ENCODE results near the gene MT3. TPM values are rescaled to one million over a fixed set of nuclear protein-coding genes. Genes with fewer than 3 reads are reported as not detected.

Gene MT3
- polyA plus RNA-seq, 4 donors = 0.73 to 1.4 (median 1.0) TPM; not detected in 1

DNA sequence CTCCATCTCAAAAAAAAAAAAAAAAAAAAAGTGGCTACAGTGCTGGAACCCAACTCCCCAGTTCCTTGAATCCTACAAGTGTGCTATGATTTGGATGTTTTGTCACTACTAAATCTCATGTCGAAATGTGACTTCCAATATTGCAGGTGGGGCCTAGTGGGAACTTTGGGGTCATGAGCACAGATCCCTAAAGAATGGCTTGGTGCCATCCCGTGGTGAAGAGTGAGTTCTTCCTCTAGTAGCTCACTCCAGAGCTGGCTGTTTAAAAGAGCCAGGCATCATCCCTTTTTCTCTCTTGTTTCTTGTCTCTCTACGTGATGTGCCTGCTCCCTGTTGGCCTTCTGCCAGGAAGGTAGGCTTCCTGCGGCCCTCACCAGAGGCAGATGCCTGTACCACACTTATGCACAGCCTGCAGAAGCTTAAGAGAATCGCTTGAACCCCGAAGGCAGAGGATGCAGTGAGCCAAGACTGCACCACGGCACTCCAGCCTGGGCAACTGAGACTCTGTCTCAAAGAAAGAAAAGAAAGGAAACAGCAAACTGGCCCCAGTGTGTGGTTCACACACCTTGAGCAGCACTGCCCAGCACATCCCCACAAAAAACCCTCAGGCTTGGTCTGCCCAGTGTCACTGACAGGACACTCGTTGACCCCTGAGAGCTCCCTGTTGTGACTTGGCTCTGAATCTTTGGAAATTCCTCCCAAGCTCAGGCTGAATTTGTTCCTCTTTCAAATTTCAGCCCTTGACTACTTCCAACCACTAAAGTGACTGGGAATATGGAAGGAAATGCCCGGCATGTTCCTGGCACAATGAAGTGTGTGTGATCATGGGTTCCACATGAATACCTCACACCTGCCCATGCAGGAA, 39.4 kb downstream of the MT3 start:
- DNase-seq (ENCODE audit: low read depth in 4 of 4, low spot score in 3 of 4) = no peak

DNA sequence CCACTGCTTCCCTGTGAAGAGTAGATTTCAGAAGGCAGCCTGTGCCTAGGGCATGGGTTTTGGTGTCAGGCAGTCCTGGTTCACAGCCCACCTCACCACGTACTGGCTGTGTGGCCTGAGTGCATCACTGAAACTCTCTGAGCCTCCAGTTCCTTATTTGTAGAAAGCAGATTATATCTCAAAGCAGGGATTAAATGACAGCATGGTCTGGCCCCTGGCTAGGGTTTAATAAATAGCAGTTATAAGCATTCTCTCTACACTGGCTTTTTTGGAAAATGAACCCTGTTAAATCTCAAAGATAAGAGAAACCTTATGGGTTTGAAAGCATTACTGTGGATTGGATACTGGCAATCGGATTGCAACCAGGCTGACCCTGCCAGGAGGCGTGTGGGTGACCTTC, 40.2 kb downstream of the MT3 start:
- no peak for DNase-seq (ENCODE audit: low read depth in 4 of 4, low spot score in 3 of 4)

DNA sequence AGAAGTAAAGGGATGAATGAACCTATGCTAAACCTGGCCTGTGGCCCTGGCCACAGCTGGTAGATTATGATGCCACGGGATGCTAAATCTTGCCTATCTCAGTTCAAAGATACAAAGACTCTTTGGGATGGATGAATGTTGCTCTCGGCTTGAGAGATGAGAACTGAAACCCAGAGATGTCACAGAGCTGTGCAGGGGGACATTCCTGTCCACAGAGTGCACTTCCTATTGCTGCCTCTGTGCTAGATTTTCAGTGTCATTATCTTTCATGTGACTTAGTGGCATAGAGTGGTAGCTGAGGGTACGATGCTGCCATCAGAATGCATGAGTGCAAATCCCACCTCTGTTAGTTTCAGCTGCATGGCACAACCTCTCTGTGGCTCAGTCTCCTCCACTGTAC, 40.8 kb downstream of the MT3 start:
- no peak for DNase-seq (ENCODE audit: low read depth in 4 of 4, low spot score in 3 of 4)

DNA sequence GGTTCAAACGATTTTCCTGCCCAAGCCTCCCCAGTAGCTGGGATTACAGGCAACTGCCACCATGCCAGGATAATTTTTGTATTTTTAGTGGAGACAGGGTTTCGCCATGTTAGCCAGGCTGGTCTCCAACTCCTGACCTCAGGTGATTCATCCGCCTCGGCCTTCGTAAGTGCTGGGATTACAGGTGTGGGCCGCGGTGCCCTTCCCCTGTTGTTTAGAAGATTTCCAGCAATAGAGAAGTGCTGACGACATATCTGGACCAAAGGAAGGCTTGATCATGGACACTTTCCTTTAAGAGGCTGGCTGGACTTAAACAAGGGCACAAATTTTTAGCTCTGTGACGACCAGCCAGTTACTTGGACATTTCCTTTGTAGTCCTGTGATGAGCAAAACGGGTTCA, 41.9 kb downstream of the MT3 start:
- no peak for DNase-seq (ENCODE audit: low read depth in 4 of 4, low spot score in 3 of 4)

DNA sequence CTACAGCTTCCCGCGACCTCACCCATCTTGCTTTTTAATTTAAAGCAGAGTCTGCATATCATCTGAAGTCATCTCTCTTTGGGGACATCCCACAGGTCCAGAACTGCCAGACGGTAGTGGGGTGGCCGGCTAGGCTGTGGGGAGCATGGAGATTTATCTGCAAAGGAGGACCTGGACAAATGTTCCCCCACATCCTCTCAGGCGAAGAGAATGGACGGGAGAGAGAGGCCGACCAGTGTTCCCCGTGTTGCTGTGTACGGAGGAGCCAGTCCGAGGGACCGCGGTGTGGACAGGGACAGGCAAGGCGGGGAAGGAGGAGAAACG, 42.5 kb downstream of the MT3 start:
- no peak for DNase-seq (ENCODE audit: low read depth in 4 of 4, low spot score in 3 of 4)

DNA sequence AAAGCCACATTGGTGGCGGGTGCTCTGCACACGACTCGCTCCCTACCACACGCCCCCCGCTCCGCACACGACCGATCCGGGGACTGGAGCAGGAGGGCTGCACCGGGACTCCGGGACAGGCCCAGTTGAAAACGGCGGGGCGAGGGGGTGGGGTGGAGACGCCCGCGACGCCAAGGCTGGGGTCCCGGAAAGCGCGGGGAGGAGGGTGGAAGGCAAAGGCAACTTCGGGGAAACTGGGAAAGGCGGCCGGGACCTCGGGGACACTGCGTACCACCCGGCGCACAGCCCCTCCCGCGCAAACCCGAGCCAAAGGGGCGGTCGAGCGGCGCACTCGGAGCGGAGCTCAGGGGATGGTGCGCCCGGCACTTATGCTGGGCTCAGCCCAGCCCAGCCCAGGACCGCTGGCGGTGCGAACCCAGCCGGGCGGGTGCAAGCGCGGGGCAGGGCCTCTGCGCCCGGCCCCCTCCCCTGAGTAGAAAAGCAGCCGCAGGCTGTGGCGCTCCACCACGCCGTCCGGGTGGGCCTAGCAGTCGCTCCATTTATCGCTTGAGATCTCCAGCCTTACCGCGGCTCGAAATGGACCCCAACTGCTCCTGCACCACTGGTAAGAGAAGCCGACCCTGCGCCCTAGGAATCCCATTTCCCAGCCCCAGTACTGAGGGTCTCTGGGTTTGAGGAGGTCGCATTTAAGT, 43.0 kb downstream of the MT3 start, which contains the start of gene MT1M:
Gene MT1M (plus strand): TSS at position 504 of the 692 bp plus-strand sequence. CDS start 73 bp downstream, at position 577.
- DNase-seq (ENCODE audit: low read depth in 4 of 4, low spot score in 3 of 4) = no peak

DNA sequence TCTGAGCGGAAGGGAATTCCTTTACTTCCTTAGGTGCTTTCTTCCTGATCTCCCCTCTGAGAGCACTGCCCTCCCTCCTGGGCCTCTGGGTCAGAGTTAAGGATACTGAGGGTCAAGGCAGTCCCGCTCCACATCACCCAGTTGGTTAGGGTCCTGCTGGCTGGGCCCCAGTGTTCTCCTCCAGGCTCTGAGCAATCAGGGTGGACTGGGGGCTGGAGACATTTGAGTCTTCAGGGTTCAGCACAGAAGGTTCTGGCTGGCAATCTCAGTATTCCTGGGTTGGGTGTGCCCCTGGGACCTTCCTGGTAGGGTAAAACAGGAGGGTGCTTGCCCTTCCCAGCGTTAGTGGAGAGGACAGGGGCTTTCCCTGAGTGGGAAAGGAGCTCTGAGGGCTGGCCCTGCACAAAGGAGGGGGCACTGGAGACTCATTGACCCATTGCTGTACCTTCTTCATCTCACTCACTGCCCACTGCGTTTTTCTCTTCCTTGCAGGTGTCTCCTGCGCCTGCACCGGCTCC, 43.6 kb downstream of the MT3 start:
- DNase-seq (ENCODE audit: low read depth in 4 of 4, low spot score in 3 of 4) = no peak

DNA sequence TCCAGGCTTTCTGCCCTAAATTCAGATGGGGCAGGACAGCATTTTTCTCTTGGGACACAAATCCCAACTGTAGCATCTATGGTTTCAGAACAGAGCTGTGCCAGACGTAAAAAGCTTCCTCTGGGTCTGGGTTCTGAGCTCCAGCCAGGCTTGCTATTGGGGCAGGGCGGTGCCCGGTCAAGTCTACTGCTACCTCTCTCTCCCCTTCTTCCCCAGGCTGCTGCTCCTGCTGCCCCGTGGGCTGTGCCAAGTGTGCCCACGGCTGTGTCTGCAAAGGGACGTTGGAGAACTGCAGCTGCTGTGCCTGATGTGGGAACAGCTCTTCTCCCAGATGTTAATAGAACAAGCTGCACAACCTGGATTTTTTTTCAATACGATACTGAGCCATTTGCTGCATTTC, 44.2 kb downstream of the MT3 start:
- DNase-seq (ENCODE audit: low read depth in 4 of 4, low spot score in 3 of 4) = no peak

DNA sequence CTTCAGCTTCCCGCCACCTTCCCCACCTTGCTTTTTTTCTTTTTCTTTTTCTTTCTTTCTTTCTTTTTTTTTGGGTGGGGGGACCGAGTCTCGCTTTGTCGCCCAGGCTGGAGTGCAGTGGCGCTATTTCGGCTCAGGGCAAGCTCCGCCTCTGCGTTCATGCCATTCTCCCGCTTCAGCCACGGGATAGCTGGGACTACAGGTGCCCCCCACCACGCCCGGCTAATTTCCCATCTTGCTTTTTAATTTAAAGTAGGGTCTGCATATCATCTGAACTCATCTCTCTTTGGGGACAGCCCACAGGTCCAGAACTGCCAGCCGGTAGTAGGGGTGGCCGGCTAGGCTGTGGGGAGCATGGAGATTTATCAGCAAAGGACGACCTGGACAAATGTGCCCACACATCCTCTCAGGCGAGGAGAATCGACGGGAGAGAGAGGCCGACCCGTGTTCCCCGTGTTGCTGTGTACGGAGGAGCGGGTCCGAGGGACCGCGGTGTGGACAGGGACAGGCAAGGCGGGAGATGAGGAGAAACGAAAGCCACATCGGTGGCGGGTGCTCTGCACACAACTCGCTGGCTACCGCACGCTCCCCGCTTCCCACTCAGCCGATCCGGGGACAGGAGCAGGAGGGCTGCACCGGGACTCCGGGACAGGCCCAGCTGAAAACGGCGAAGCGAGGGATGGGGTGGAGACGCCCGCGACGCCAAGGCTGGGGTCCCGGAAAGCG, 45.5 kb downstream of the MT3 start:
- DNase-seq (ENCODE audit: low read depth in 4 of 4, low spot score in 3 of 4) = no peak

DNA sequence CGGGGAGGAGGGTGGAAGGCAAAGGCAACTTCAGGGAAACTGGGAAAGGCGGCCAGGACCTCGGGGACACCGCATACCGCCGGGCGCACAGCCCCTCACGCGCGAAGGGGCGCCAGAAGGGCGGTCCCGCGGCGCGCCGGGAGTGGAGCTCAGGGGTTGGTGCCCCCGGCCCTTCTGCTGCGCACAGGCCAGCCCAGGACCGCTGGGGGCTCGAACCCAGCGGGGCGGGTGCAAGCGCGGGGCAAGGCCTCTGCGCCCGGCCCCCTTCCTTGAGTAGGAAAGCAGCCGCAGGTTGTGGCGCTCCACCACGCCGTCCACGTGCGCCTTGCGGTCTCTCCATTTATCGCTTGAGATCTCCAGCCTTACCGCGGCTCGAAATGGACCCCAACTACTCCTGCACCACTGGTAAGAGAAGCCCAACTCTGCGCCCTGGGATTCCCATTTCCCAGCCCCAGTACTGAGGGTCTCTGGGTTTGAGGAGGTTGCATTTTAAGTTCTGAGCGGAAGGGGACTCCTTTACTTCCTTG, 46.2 kb downstream of the MT3 start:
- DNase-seq (ENCODE audit: low read depth in 4 of 4, low spot score in 3 of 4) = no peak

DNA sequence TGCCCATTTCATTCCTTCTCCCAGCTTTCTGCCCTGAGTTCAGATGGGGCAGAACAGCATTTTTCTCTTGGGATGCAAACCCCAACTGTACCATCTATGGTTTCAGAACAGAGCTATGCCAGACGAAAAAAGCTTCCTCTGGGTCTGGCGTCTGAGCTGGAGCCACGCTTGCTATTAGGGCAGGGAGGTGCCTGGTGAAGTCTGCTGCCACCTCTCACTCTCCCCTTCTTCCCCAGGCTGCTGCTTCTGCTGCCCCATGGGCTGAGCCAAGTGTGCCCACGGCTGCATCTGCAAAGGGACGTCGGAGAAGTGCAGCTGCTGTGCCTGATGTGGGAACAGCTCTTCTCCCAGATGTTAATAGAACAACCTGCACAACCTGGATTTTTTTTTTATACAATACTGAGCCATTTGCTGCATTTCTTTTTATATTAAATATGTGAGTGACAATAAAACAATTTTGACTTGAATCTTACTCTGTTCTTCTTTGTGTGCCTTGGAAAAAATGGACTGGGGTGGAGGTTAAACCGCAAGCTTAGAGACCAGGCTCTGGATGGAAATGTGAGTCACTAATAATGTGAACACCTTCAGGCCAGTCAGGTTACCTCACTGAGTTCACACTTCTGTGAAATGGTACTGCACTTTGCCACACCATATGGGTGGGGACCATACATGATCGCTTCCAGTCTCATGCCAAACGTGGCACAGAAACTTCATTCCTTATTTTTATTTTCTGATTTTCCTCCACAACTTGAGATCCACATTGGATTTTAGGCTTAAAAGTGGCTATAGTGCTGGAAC, 47.5 kb downstream of the MT3 start:
- DNase-seq (ENCODE audit: low read depth in 4 of 4, low spot score in 3 of 4) = no peak

DNA sequence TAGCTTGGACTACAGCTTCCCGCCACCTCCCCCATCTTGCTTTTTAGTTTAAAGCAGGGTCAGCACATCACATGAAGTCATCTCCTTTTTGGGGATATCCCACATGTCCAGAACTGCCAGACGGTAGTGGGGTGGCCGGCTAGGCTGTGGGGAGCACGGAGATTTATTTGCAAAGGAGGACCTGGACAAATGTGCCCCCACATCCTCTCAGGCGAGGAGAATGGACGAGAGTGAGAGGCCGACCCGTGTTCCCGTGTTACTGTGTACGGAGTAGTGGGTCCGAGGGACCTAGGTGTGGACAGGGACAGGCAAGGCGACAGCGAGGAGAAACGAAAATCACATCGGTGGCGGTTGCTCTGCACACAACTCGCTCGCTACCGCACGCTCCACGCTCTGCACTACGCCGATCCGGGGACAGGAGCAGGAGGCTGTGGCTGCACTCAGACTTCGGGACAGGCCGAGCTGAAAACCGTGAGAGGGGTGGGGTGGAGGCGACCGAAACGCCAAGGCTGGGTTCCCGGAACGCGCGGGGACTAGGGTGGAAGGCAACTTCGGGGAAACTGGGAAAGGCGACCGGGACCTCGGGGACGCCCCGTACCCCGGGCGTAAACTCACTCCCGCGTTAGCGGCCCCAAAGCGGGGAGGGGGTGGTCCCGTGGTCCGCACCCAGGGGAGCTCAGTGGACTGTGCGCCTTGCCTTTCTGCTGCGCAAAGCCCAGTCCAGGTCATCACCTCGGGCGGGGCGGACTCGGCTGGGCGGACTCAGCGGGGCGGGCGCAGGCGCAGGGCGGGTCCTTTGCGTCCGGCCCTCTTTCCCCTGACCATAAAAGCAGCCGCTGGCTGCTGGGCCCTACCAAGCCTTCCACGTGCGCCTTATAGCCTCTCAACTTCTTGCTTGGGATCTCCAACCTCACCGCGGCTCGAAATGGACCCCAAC, 48.8 kb downstream of the MT3 start, which contains the start of gene MT1A:
Gene MT1A (plus strand): TSS at position 853 of the 937 bp plus-strand sequence. CDS start 73 bp downstream, at position 926.
- DNase-seq (ENCODE audit: low read depth in 4 of 4, low spot score in 3 of 4) = no peak

DNA sequence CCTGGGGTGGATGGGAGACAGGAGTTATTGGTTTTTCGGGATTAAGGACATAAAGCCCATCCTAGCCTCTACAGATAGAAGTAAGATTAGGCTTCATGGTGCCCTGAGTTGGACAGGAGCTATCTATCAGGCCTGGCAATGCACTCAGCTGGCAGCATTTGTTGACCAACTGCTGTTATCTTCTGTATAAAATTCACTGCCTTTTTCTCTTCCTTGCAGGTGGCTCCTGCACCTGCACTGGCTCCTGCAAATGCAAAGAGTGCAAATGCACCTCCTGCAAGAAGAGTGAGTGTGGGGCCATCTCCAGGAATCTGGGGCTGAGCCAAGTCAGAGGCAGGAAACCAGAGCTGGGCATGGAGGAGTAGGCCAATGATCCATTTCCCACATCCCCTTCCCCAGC, 49.7 kb downstream of the MT3 start:
- no peak for DNase-seq (ENCODE audit: low read depth in 4 of 4, low spot score in 3 of 4)

DNA sequence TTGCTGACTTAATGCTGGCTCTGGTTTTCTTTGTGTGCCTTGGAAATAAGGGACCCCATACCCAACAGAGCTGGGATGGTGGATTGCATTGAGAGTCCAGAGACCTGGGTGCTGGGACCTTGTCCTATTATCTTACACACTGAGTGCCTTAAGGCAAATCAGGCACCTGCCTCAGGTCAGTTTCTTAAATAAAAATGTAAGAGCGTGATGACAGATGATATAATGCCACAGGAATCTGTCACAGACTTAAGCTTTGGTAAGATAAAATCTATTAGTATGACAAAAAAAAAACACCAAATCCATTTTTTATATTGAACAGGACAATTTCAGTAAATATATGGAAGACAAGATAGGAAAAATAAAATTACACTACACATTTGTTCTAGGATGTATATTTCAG, 50.7 kb downstream of the MT3 start:
- DNase-seq (ENCODE audit: low read depth in 4 of 4, low spot score in 3 of 4) = no peak

Other genes starting within 250 kb of the MT3 start
- 100 to 1,000 TPM in 3 of 4 donors, 10 to 100 TPM in 1; 96.4 to 143 (median 124) TPM for gene AMFR, start 164.0 kb upstream of the MT3 start, polyA plus RNA-seq (ENCODE audit: insufficient read length in 4 of 4)
- 100 to 1,000 TPM; 119 to 154 (median 128) TPM for gene NUDT21, start 138.2 kb upstream of the MT3 start, polyA plus RNA-seq (ENCODE audit: insufficient read length in 4 of 4)
- gene OGFOD1, start 138.0 kb upstream of the MT3 start, polyA plus RNA-seq (ENCODE audit: insufficient read length in 4 of 4) = 10 to 100 TPM; 37.2 to 41.3 (median 38.9) TPM
- 100 to 1,000 TPM in 2 of 4 donors, 10 to 100 TPM in 2; 73.8 to 109 (median 93.8) TPM for gene BBS2, start 69.5 kb upstream of the MT3 start, polyA plus RNA-seq (ENCODE audit: insufficient read length in 4 of 4)
- not detected for gene MT4, start 24.5 kb upstream of the MT3 start, polyA plus RNA-seq (ENCODE audit: insufficient read length in 4 of 4)
- 10 to 100 TPM; 19.5 to 27.5 (median 23.6) TPM for gene MT2A, start 19.1 kb downstream of the MT3 start, polyA plus RNA-seq (ENCODE audit: insufficient read length in 4 of 4)
- 10 to 100 TPM; 20.0 to 50.1 (median 24.8) TPM for gene MT1E, start 36.3 kb downstream of the MT3 start, polyA plus RNA-seq (ENCODE audit: insufficient read length in 4 of 4)
- gene MT1M, start 43.1 kb downstream of the MT3 start, polyA plus RNA-seq (ENCODE audit: insufficient read length in 4 of 4) = 1 to 10 TPM in 1 of 4 donors, under 1 TPM in 2, not detected in 1; 0.27 to 1.1 (median 0.32) TPM
- gene MT1A, start 49.1 kb downstream of the MT3 start, polyA plus RNA-seq (ENCODE audit: insufficient read length in 4 of 4) = not detected
- gene MT1B, start 62.4 kb downstream of the MT3 start, polyA plus RNA-seq (ENCODE audit: insufficient read length in 4 of 4) = under 1 TPM in 1 of 4 donors, not detected in 3; 0.59 TPM
- gene MT1F, start 68.4 kb downstream of the MT3 start, polyA plus RNA-seq (ENCODE audit: insufficient read length in 4 of 4) = 10 to 100 TPM in 3 of 4 donors, 1 to 10 TPM in 1; 4.9 to 73.8 (median 49.8) TPM
- gene MT1G, start 78.5 kb downstream of the MT3 start, polyA plus RNA-seq (ENCODE audit: insufficient read length in 4 of 4) = 100 to 1,000 TPM in 1 of 4 donors, 10 to 100 TPM in 3; 16.9 to 173 (median 36.0) TPM
- 10 to 100 TPM in 2 of 4 donors, 1 to 10 TPM in 2; 4.4 to 57.8 (median 10.6) TPM for gene MT1H, start 80.3 kb downstream of the MT3 start, polyA plus RNA-seq (ENCODE audit: insufficient read length in 4 of 4)
- 10 to 100 TPM; 16.7 to 48.4 (median 22.0) TPM for gene MT1X, start 92.9 kb downstream of the MT3 start, polyA plus RNA-seq (ENCODE audit: insufficient read length in 4 of 4)
- 10 to 100 TPM; 50.1 to 94.4 (median 79.9) TPM for gene NUP93, start 140.6 kb downstream of the MT3 start, polyA plus RNA-seq (ENCODE audit: insufficient read length in 4 of 4)